Measurements from ENCODE around the gene ABCB10. TPM values are rescaled to one million over a fixed set of nuclear protein-coding genes. Genes with fewer than 3 reads are reported as not detected.

The ABCB10 gene
- total RNA-seq, 2 donors from 2014 or later: 25.7 to 39.0 TPM

GRCh38 chr1:229582715-229583114 lies 24.2 kb upstream of the ABCB10 start:
- DNase-seq (ENCODE audit: low spot score) (no peak), ATAC-seq (no peak)
- H3K27ac Mint-ChIP-seq: no peak overlapping the region
- peaks cover 6 to 9% of the 10 kb centered on the region in 2 donors for H3K27me3 Mint-ChIP-seq
- no peaks in the 10 kb centered on the region for H3K9me3 Mint-ChIP-seq
- H3K4me1 Mint-ChIP-seq (ENCODE audit: low read depth in 2 of 2): no peaks in the 10 kb centered on the region
- H3K36me3 Mint-ChIP-seq: no peaks in the 10 kb centered on the region
- H3K4me3 Mint-ChIP-seq: no peak overlapping the region

GRCh38 chr1:229582011-229582694 lies 23.6 kb upstream of the ABCB10 start:
- Mint-ChIP-seq H3K9me3 (no peaks in the 10 kb centered on the region), H3K36me3 (no peaks in the 10 kb centered on the region), H3K4me3 (no peak overlapping the region), H3K27me3 (peaks cover 6 to 9% of the 10 kb centered on the region in 2 donors), H3K4me1 (ENCODE audit: low read depth in 2 of 2) (no peaks in the 10 kb centered on the region), H3K27ac (no peak overlapping the region)
- no peak for DNase-seq (ENCODE audit: low spot score)
- no peak for ATAC-seq

DNA sequence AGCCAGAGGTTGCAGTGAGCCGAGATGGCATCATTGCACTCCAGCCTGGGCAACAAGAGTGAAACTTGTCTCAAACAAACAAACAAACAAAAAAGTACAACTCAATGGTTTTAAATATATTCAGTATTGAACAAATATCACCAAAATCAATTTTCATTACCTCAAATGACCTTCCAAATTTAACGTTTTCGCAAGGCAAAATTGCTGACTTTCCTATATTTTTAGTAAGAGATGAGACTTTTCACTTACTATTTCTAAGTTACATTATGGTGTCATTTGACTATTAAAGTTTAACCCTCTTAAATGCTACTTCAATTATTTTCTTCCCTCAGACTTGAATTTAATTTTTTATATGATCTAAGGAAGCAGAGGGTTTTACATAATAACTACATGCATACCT lies 23.0 kb upstream of the ABCB10 start:
- DNase-seq (ENCODE audit: low spot score) (no peak), ATAC-seq (no peak)
- Mint-ChIP-seq H3K9me3 (no peaks in the 10 kb centered on the region), H3K4me3 (no peak overlapping the region), H3K27ac (no peak overlapping the region), H3K27me3 (peaks cover 6 to 9% of the 10 kb centered on the region in 2 donors), H3K4me1 (ENCODE audit: low read depth in 2 of 2) (no peaks in the 10 kb centered on the region), H3K36me3 (no peaks in the 10 kb centered on the region)

- no peak overlapping the region for H3K27ac Mint-ChIP-seq
- H3K36me3 Mint-ChIP-seq: no peaks in the 10 kb centered on the region
- no peak overlapping the region for H3K4me3 Mint-ChIP-seq
- peaks cover 6 to 9% of the 10 kb centered on the region in 2 donors for H3K27me3 Mint-ChIP-seq
- ATAC-seq (peak in 1 of 2 donors; percentile 9), DNase-seq (ENCODE audit: low spot score) (no peak)
- H3K4me1 Mint-ChIP-seq (ENCODE audit: low read depth in 2 of 2): no peaks in the 10 kb centered on the region
- no peaks in the 10 kb centered on the region for H3K9me3 Mint-ChIP-seq
Observed at GRCh38 chr1:229579059-229579673, 20.7 kb upstream of the ABCB10 start.

DNA sequence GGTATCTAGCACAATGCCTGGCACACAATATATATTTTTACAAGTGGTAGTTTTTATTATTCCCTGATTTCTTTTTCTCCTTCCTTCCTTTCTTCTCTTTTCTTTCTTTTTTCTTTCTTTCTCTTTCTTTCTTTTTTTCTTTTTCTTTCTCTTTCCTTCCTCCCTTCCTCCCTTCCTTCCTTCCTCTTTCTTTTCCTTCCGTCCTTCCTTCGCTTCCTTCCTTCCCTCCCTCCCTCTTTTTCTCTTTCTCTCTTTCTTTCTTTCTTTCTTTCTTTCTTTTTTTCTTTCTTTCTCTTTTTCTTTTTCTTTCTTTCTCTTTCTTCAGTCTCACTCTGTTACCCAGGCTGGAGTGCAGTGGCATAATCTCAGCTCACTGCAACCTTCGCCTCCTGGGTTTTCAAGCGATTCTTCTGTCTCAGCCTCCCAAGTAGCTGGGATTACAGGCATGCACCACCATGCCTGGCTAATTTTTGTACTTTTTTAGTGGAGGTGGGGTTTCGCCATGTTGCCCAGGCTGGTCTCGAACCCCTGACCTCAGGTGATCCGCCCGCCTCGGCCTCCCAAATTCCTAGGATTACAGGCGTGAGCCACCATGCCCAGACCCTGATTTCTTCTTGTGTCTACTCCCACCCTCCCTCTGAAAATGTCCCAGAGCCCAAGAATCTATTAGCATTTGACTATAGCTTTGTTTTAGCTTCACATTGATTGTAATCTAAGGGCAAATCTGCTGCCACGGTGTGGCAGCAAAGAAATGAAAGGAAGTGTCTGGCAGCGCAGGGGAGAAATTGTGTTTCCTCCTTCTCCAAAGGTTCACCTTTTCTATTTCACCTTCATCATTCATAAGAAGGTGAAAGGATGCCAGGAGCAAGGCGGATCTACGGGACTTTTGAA lies 19.9 kb upstream of the ABCB10 start:
- no peak for DNase-seq (ENCODE audit: low spot score)
- no peak for ATAC-seq
- Mint-ChIP-seq H3K27me3 (peaks cover 6 to 9% of the 10 kb centered on the region in 2 donors), H3K36me3 (no peaks in the 10 kb centered on the region), H3K27ac (no peak overlapping the region), H3K4me1 (ENCODE audit: low read depth in 2 of 2) (no peaks in the 10 kb centered on the region), H3K9me3 (no peaks in the 10 kb centered on the region), H3K4me3 (no peak overlapping the region)

DNA sequence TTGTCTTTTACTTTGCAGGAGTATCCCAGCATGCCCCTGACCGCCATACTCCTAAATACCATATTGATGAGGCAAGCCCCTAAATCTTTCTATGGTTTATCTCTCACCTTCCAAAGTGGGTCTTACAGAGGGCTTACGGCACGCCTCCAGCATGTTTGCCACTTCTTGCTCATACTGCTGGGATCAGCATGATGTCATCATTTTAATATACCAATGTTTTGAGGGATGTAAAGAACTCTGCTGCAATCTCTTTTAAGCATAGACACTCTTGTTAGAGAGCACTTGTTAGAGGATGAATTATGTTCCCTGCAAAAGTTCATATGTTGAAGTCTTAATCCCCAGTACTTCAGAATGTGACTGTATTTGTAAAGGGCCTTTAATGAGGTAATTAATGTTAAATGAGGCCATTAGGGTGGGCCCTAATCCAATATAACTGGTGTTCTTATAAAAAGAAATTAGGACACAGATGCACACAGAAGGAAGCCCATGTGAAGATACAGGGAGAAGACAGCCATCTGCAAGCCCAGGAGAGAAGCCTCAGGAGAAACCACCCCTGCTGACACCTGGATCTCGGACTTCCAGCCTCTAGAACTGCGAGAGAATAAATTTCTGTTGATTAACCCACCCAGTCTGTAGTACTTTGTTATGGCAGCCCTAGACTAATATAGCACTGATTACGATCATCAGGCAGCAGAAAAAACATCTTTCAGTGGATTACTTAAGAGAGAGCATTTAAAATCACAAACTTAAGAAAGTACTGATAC lies 16.4 kb upstream of the ABCB10 start:
- Mint-ChIP-seq H3K4me3 (no peak overlapping the region), H3K4me1 (ENCODE audit: low read depth in 2 of 2) (no peaks in the 10 kb centered on the region), H3K9me3 (no peaks in the 10 kb centered on the region), H3K36me3 (no peaks in the 10 kb centered on the region), H3K27me3 (peaks cover 6 to 9% of the 10 kb centered on the region in 2 donors), H3K27ac (no peak overlapping the region)
- no peak for DNase-seq (ENCODE audit: low spot score)
- no peak for ATAC-seq

GRCh38 chr1:229572286-229572685 lies 13.8 kb upstream of the ABCB10 start:
- no peak for ATAC-seq
- no peak overlapping the region for H3K4me3 Mint-ChIP-seq
- DNase-seq (ENCODE audit: low spot score): no peak
- H3K27ac Mint-ChIP-seq: no peak overlapping the region
- peaks cover 0 to 2% of the 10 kb centered on the region in 2 donors for H3K4me1 Mint-ChIP-seq (ENCODE audit: low read depth in 2 of 2)
- H3K27me3 Mint-ChIP-seq: peaks cover 0 to 2% of the 10 kb centered on the region in 2 donors
- H3K9me3 Mint-ChIP-seq: no peaks in the 10 kb centered on the region
- H3K36me3 Mint-ChIP-seq: no peaks in the 10 kb centered on the region

DNA sequence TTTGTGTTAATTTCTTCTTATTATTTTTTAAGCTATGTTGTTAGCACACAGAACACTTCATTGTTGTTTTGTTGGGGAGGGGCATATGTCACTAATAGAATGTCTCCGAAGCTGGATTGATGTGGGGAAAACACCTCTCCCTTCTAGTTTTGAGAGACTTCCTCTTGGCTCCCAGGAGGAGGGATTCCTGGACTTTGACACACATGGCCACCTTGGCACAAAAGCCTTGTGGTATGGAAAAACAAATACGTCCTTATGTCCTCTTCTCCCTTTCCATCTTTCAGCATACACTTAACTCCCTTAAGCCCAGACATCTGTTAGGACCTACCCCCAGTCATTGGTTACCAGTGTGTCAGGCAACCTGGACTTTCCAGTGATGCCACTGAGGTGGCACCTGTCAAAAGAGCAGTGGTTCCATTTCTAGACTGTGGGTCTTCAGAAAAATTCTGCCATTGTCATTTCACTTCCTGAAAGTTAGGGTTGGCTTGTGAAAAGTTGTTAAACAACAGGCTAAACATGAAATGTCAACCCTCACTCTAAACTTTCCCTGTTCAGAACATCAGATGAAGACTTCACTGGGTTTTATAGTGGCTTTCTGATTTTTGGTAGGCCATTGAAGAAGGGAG lies 12.5 kb upstream of the ABCB10 start:
- DNase-seq (ENCODE audit: low spot score) (no peak), ATAC-seq (no peak)
- no peak overlapping the region for H3K27ac Mint-ChIP-seq
- peaks cover 0 to 2% of the 10 kb centered on the region in 2 donors for H3K4me1 Mint-ChIP-seq (ENCODE audit: low read depth in 2 of 2)
- no peak overlapping the region for H3K4me3 Mint-ChIP-seq
- no peaks in the 10 kb centered on the region for H3K9me3 Mint-ChIP-seq
- H3K27me3 Mint-ChIP-seq: peaks cover 0 to 5% of the 10 kb centered on the region in 2 donors
- no peaks in the 10 kb centered on the region for H3K36me3 Mint-ChIP-seq

- Mint-ChIP-seq H3K4me1 (ENCODE audit: low read depth in 2 of 2) (peaks cover 0 to 2% of the 10 kb centered on the region in 2 donors), H3K36me3 (no peaks in the 10 kb centered on the region), H3K9me3 (no peaks in the 10 kb centered on the region), H3K4me3 (no peak overlapping the region), H3K27me3 (peaks cover 0 to 5% of the 10 kb centered on the region in 2 donors), H3K27ac (no peak overlapping the region)
- DNase-seq (ENCODE audit: low spot score): no peak
- no peak for ATAC-seq
Observed at GRCh38 chr1:229570305-229570704, 11.8 kb upstream of the ABCB10 start.

DNA sequence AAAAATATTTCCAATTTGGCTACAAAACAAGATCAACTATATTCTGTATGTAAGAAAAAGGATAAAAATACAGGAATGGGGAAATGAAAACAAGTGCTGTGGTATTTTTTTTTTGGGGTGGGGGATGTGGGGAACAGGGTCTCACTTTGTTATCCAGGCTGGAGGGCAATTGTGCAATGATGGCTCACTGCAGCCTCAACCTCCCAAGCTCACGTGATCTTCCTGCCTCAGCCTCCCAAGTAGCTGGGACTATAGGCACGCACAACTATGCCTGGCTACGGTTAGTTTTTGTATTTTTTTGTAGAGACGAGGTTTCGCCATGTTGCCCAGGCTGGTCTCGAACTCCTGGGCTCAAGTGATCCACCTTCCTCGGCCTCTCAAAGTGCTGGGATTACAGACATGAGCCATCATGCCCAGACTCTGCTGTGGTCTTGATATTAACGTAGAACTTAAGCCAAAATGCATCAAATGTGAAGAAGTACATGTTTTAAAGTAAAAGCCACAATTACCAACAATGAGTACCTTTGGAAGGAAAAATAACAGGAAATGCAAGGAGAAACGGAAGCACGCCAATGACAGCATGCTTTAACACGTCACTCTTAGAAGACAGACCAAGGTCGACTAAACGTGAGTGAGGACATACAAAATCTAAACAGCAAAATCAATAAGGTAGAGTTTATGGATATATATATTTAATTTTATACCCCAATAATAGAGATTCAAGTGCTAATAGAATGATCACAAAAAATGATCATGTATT lies 8.8 kb upstream of the ABCB10 start:
- DNase-seq (ENCODE audit: low spot score): no peak
- no peaks in the 10 kb centered on the region for H3K9me3 Mint-ChIP-seq
- H3K27me3 Mint-ChIP-seq: peaks cover 0 to 5% of the 10 kb centered on the region in 2 donors

DNA sequence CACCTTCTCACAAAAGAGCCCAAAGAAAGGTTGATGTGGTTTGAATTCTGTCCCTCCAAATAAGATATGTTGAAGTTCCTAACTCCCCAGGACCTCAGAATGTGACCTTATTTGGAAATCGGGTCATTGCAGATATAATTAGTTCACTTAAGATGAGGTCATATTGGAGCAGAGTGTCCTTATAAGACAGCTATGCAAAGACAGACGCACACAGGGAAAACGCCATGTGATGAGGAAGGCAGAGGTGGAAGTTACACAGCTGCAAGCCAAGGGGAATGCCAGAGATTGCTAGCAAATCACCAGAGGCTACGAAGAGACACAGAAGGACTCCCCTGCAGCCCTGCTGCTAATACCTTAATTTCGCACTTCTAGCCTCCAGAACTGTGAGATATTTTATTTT lies 5.2 kb upstream of the ABCB10 start:
- Mint-ChIP-seq H3K4me3 (no peak overlapping the region), H3K27ac (no peak overlapping the region), H3K4me1 (ENCODE audit: low read depth in 2 of 2) (peaks cover 10 to 12% of the 10 kb centered on the region in 2 donors), H3K36me3 (no peaks in the 10 kb centered on the region), H3K9me3 (no peaks in the 10 kb centered on the region), H3K27me3 (peaks cover 0 to 5% of the 10 kb centered on the region in 2 donors)
- no peak for DNase-seq (ENCODE audit: low spot score)
- no peak for ATAC-seq

More for the DNA sequence above, 8.8 kb upstream of the ABCB10 start:
- no peak overlapping the region for H3K27ac Mint-ChIP-seq
- no peak overlapping the region for H3K4me3 Mint-ChIP-seq
- ATAC-seq: no peak
- peaks cover 0 to 2% of the 10 kb centered on the region in 2 donors for H3K4me1 Mint-ChIP-seq (ENCODE audit: low read depth in 2 of 2)
- H3K36me3 Mint-ChIP-seq: no peaks in the 10 kb centered on the region

GRCh38 chr1:229563241-229563640 lies 4.7 kb upstream of the ABCB10 start:
- DNase-seq (ENCODE audit: low spot score): no peak
- H3K27me3 Mint-ChIP-seq: peaks cover 0 to 5% of the 10 kb centered on the region in 2 donors
- no peaks in the 10 kb centered on the region for H3K36me3 Mint-ChIP-seq
- no peak overlapping the region for H3K4me3 Mint-ChIP-seq
- no peaks in the 10 kb centered on the region for H3K9me3 Mint-ChIP-seq
- ATAC-seq: no peak
- peaks cover 10 to 12% of the 10 kb centered on the region in 2 donors for H3K4me1 Mint-ChIP-seq (ENCODE audit: low read depth in 2 of 2)
- no peak overlapping the region for H3K27ac Mint-ChIP-seq

Data from natural killer cell treated with Interleukin-12 subunit alpha and Interleukin-12 subunit beta and Interleukin-15 and Interleukin-18, amount 100 ng/mL, for 72 hours (primary cell).